ENCODE data around the gene KIR2DL4. TPM values are rescaled to one million over a fixed set of nuclear protein-coding genes. Genes with fewer than 3 reads are reported as not detected.
"Not testable (repeated sequence)": the region's sequence is repeated elsewhere in the genome, so short reads cannot be mapped to it uniquely, and the experiment has no call there.

Gene KIR2DL4
- total and polyA plus RNA-seq, 2 of the 13 experiments (the other 11 are each of a cell fraction or from before 2014, with no cell fraction given): not detected

- DNase-seq (ENCODE audit: low spot score); intact Hi-C loops (cut with micrococcal nuclease; ENCODE audit: unreplicated experiment); BruUV-seq (replicated peaks); H3K36me3 ChIP-seq (replicated peaks in 1 of 2; ENCODE audit: control insufficient read depth in 1 of 2, insufficient read depth in 2 of 2, low read length in 2 of 2); FAIRE-seq; ATAC-seq; in situ Hi-C loops (cut with HindIII; ENCODE audit: extremely low pct_ligation_motif_present, low pct_unique_long_range_greater_than_20kb); CTCF ChIA-PET (ENCODE audit: low intra/inter-chr PET ratio, low total read pairs); H3K4me1 ChIP-seq (ENCODE audit: insufficient read depth, low read length); H2AFZ ChIP-seq (ENCODE audit: low read length); H3K9ac ChIP-seq (ENCODE audit: insufficient read depth, low read depth, low read length); POLR2A ChIA-PET; H3K9me3 ChIP-seq (ENCODE audit: low read length); H3K4me3 ChIP-seq (replicated peaks in 1 of 3; ENCODE audit: insufficient read depth in 1 of 3, low read depth in 2 of 3, low read length in 3 of 3); H3K27ac ChIP-seq (ENCODE audit: extremely low read length, insufficient read depth, low read length); H3K79me2 ChIP-seq (ENCODE audit: insufficient read depth, low read length); H4K20me1 ChIP-seq (ENCODE audit: insufficient read depth, low read length); H3K4me2 ChIP-seq (ENCODE audit: low read depth, low read length): not testable (repeated sequence)
- H3K27me3 ChIP-seq (ENCODE audit: control insufficient read depth in 1 of 2, insufficient read depth in 2 of 2, low read length in 2 of 2): peaks cover 0 to 19% of the 10 kb centered on the region in 2 experiments; a peak in 2 of 5 replicates
- WGBS (ENCODE audit: low lambda C conversion rate): 56% methylated on average over 16 of the region's 24 CpGs
Observed at GRCh38 chr19:54786091-54786723, 17.2 kb upstream of the KIR2DL4 start.

- H3K9ac ChIP-seq (ENCODE audit: insufficient read depth, low read depth, low read length); H3K4me3 ChIP-seq (replicated peaks in 1 of 3; ENCODE audit: insufficient read depth in 1 of 3, low read depth in 2 of 3, low read length in 3 of 3); H3K9me3 ChIP-seq (ENCODE audit: low read length); BruUV-seq (replicated peaks); DNase-seq (ENCODE audit: low spot score); H3K4me1 ChIP-seq (ENCODE audit: insufficient read depth, low read length); H3K4me2 ChIP-seq (ENCODE audit: low read depth, low read length); H3K79me2 ChIP-seq (ENCODE audit: insufficient read depth, low read length); ATAC-seq; intact Hi-C loops (cut with micrococcal nuclease; ENCODE audit: unreplicated experiment); H2AFZ ChIP-seq (ENCODE audit: low read length); CTCF ChIA-PET (ENCODE audit: low intra/inter-chr PET ratio, low total read pairs); in situ Hi-C loops (cut with HindIII; ENCODE audit: extremely low pct_ligation_motif_present, low pct_unique_long_range_greater_than_20kb); H3K36me3 ChIP-seq (replicated peaks in 1 of 2; ENCODE audit: control insufficient read depth in 1 of 2, insufficient read depth in 2 of 2, low read length in 2 of 2); POLR2A ChIA-PET; FAIRE-seq; H3K27ac ChIP-seq (ENCODE audit: extremely low read length, insufficient read depth, low read length); H4K20me1 ChIP-seq (ENCODE audit: insufficient read depth, low read length): not testable (repeated sequence)
- H3K27me3 ChIP-seq (ENCODE audit: control insufficient read depth in 1 of 2, insufficient read depth in 2 of 2, low read length in 2 of 2): peaks cover 0 to 10% of the 10 kb centered on the region in 2 experiments; a peak in 2 of 5 replicates
- 49% methylated on average over 6 of the region's 6 CpGs for WGBS (ENCODE audit: low lambda C conversion rate)
Observed at GRCh38 chr19:54788154-54788553, 15.3 kb upstream of the KIR2DL4 start.

- no peak overlapping the region for H3K4me3 ChIP-seq (replicated peaks in 1 of 3; ENCODE audit: insufficient read depth in 1 of 3, low read depth in 2 of 3, low read length in 3 of 3)
- no TSS peak for BruUV-seq (replicated peaks)
- H3K4me1 ChIP-seq (ENCODE audit: insufficient read depth, low read length): no peaks in the 10 kb centered on the region
- intact Hi-C loops (cut with micrococcal nuclease; ENCODE audit: unreplicated experiment): no loop called here
- H3K9ac ChIP-seq (ENCODE audit: insufficient read depth, low read depth, low read length): no peak overlapping the region
- FAIRE-seq: no peak
- H3K36me3 ChIP-seq (replicated peaks in 1 of 2; ENCODE audit: control insufficient read depth in 1 of 2, insufficient read depth in 2 of 2, low read length in 2 of 2): no peaks in the 10 kb centered on the region
- peaks cover 0 to 10% of the 10 kb centered on the region in 2 experiments; a peak in 2 of 5 replicates for H3K27me3 ChIP-seq (ENCODE audit: control insufficient read depth in 1 of 2, insufficient read depth in 2 of 2, low read length in 2 of 2)
- no peak overlapping the region for H3K27ac ChIP-seq (ENCODE audit: extremely low read length, insufficient read depth, low read length)
- TF ChIP-seq LRRFIP1 (CRISPR knock-in tag; conservative IDR thresholded peaks at IDR 0.05) (no peak), RFX3 (CRISPR knock-in tag; IDR thresholded peaks at IDR 0.05) (no peak), ZNF18 (CRISPR knock-in tag; IDR thresholded peaks at IDR 0.05; ENCODE audit: insufficient replicate concordance) (no peak)
- ChIA-PET CTCF (ENCODE audit: low intra/inter-chr PET ratio, low total read pairs) (no interaction called here), POLR2A (no interaction called here)
- no peak for ATAC-seq
- no peak overlapping the region for H2AFZ ChIP-seq (ENCODE audit: low read length)
- H3K9me3 ChIP-seq (ENCODE audit: low read length): no peaks in the 10 kb centered on the region
- in situ Hi-C loops (cut with HindIII; ENCODE audit: extremely low pct_ligation_motif_present, low pct_unique_long_range_greater_than_20kb): no loop called here
- 10% methylated on average over 2 of the region's 5 CpGs for WGBS (ENCODE audit: low lambda C conversion rate)
- no peak for DNase-seq (ENCODE audit: low spot score)
- H3K79me2 ChIP-seq (ENCODE audit: insufficient read depth, low read length): no peaks in the 10 kb centered on the region
- no peak overlapping the region for H3K4me2 ChIP-seq (ENCODE audit: low read depth, low read length)
- no peaks in the 10 kb centered on the region for H4K20me1 ChIP-seq (ENCODE audit: insufficient read depth, low read length)
Observed at GRCh38 chr19:54790711-54791110, 12.7 kb upstream of the KIR2DL4 start.

Measured in HepG2 (cell line).